GM10266 (cell line): ENCODE results near the gene HIVEP1.

Experiments used
- DNase-seq: peaks from one replicate; pipeline ENCODE4 v3.0.0; 2012; ENCODE audit errors: extremely low spot score
- CTCF ChIP-seq: IDR thresholded peaks from 2 replicates; pipeline ENCODE4 v1.5.1; 2012; ENCODE audit warnings: mild to moderate bottlenecking, low read depth; ENCODE audit not compliant: control insufficient read depth, insufficient read depth; ENCODE audit errors: missing control alignments

Gene HIVEP1

GRCh38 chr6:12033770-12034169 is 21.7 kb downstream of the HIVEP1 start:
- no peak for TF ChIP-seq CTCF
- DNase-seq = no peak

- DNase-seq = no peak
- TF ChIP-seq CTCF = no peak
These were observed 22.2 kb downstream of the HIVEP1 start for GRCh38 chr6:12034349-12034748.

- DNase-seq = no peak
- TF ChIP-seq CTCF = no peak
These were observed 22.7 kb downstream of the HIVEP1 start for GRCh38 chr6:12034837-12035236.

- no peak for DNase-seq
- TF ChIP-seq CTCF = no peak
These were observed 24.7 kb downstream of the HIVEP1 start for GRCh38 chr6:12036766-12037165.

GRCh38 chr6:12037798-12038197 is 25.7 kb downstream of the HIVEP1 start:
- TF ChIP-seq CTCF = no peak
- no peak for DNase-seq

- no peak for TF ChIP-seq CTCF
These were observed 27.7 kb downstream of the HIVEP1 start for GRCh38 chr6:12039540-12040459.

GRCh38 chr6:12047304-12047703 is 35.2 kb downstream of the HIVEP1 start:
- DNase-seq = peak; percentile 25
- TF ChIP-seq CTCF = no peak

More at GRCh38 chr6:12039540-12040459, 27.7 kb downstream of the HIVEP1 start:
- no peak for DNase-seq
